GM18870 (cell line): ENCODE results near the gene SYNGR3.
"Not testable (repeated sequence)": the region's sequence is repeated elsewhere in the genome, so short reads cannot be mapped to it uniquely, and the experiment has no call there.

ENCODE experiments used
- ATAC-seq: cut with Tn5 transposase; IDR thresholded peaks from one replicate; pipeline ENCODE4 v1.9.1; 2021; ENCODE audit warnings: moderate library complexity; ENCODE audit not compliant: unreplicated experiment

The SYNGR3 gene

DNA sequence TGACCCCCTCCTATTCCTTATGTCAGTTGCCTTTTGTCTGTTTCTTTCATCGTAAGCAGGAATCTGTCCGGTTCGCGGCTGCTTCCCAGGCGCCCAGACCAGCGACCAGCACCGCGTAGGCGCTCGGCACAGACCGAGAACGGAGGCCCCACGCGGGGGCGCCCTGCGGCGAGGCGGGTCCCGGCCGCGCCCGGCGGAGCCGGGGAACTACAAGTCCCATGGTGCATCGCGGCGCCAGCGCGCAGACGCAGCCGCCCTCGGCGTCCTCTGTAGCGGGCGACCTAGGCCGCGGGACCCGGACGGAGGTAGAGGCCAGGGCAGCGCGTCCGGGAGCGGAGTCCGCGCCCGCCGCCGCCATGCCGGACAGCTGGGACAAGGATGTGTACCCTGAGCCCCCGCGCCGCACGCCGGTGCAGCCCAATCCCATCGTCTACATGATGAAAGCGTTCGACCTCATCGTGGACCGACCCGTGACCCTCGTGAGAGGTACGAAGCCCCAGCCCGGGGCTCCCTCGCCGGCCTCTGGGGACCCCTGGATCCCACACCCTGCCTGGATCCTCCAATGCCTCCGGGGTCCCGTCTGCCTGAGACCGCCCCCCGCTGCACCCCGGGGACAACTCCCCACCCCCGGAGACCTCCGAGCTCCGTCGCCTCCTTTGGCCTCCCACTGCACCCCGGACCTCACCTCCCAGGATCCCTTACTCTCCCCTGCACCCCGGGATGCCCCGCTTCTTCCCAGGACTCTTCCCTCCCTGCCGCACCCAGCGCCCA, 30.3 kb upstream of the SYNGR3 start, which contains the start of gene NDUFB10:
NDUFB10 (plus strand) TSS at position 270 of the 771 bp plus-strand sequence; CDS start at position 357, 87 bp downstream.
- peak; percentile 41 for ATAC-seq

DNA sequence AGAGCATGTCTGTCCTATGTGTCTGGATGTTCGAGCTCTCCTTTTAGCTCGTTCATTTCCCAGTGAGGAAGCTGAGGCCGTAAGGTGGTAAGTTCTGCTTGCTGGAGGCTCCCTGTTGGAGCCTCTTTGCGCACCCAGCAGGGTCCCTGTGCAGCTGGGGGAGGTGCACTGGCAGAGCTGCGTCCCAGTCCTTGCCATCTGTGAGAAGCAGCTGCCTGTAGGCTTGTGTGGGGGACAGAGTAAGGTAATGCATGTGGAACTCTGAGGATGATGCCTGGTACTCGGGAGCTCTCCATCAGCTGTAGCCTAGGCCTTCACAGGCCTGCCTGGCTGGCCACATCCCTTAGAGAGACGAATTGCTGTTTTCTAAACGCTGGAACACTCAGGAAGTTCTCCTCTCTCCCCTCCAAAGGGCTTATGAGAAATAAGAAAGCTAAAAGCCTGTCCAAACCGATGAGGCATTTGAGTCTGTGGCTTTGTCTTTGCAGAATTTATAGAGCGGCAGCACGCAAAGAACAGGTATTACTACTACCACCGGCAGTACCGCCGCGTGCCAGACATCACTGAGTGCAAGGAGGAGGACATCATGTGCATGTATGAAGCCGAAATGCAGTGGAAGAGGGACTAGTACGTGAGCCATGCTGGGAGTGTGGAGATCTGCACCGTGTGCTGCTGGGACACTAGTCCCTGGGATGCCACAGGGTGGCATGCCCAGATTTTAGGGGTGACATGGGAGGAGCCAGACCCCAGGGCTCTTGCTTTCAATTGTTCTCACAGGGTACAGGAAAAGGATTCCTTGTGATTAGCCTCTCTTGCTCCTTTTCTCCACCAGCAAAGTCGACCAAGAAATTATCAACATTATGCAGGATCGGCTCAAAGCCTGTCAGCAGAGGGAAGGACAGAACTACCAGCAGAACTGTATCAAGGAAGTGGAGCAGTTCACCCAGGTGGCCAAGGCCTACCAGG, 28.8 kb upstream of the SYNGR3 start:
- no peak for ATAC-seq

DNA sequence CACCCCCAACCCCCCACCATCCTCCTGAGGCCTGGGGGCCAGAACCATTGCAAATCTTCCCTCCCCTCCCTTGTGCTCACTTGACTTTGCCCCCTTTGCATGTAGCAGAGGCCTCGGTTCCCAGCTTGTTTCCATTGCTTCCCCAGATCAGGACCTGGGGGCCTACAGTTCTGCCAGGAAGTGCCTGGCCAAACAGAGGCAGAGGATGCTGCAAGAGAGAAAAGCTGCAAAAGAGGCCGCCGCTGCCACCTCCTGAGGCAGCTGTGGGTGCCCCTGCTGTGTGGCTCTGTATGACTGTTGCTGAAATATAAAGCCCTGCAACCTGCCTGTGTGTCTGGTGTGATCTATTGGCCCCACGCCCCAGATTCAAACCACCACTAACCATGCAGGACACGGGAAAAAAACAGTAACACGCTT, 28.1 kb upstream of the SYNGR3 start:
- ATAC-seq: no peak

DNA sequence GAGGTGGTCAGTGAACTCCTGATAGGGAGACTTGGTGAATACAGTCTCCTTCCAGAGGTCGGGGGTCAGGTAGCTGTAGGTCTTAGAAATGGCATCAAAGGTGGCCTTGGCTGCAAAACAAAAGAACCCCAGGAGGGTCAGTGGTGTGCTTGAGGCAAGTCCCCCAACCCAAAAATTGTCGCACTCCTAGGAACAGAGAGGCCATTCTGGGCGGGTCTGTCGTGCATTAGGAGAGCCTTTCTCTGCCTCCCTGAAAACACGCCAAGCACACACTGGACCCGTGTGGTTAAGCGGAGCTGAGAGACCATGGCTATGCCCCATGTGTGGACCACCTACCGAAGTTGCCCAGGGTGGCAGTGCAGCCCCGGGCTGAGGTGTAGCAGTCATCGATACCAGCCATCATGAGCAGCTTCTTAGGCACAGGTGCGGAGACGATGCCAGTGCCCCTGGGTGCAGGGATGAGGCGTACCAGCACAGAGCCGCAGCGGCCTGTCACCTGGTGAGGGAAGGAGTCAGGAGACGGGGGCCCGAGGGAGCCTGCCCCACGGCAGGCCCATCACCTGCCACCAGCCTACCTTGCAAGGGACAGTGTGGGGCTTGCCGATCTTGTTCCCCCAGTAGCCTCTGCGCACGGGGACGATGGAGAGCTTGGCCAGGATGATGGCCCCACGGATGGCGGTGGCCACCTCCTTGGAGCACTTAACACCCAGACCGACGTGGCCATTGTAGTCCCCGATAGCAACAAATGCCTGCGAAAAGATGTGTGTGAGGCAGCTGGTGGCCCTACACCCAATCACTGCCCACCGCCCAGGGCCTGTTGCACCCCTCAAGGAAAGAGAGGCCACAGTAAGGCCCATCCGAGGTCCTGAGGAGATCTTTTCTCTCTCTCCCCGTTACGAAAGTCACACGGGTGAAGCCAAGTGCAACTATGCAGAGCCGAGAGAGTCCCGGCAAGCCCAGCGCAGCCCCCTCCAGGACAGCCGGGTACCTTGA, 27.3 kb upstream of the SYNGR3 start:
- not testable (repeated sequence) for ATAC-seq

DNA sequence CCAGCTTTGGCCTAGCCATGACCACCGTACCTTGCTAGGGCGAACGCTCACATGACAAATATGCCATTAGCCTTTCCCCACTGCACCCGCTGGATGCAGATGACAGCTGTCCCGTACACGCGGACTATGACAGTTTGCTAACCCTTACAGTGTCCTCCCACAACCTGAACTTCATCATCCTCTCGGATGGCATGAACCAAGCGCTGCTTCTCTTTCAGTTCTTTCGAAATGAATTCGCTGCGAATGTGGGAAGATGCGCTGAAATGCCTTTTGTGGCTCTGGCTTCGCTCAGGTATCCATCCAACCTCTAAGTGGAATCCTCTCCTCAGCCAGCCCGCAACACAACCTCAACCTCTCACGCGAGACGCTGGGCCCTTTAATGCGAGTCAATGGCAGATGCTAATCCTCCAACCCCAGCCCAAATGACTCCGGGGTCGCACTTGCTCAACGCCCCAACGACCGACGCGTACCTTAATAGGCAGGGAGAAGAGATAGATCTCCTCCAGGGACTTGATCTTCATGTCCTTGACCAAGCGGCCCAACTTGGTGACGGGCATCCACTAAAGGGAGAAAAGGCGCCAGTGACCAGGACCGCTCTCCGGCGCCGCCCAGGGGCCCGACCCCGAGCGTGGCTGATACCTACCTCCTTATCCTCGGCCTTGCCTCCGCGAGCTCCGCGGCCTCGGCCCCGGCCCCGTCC, 25.8 kb upstream of the SYNGR3 start:
- no peak for ATAC-seq

DNA sequence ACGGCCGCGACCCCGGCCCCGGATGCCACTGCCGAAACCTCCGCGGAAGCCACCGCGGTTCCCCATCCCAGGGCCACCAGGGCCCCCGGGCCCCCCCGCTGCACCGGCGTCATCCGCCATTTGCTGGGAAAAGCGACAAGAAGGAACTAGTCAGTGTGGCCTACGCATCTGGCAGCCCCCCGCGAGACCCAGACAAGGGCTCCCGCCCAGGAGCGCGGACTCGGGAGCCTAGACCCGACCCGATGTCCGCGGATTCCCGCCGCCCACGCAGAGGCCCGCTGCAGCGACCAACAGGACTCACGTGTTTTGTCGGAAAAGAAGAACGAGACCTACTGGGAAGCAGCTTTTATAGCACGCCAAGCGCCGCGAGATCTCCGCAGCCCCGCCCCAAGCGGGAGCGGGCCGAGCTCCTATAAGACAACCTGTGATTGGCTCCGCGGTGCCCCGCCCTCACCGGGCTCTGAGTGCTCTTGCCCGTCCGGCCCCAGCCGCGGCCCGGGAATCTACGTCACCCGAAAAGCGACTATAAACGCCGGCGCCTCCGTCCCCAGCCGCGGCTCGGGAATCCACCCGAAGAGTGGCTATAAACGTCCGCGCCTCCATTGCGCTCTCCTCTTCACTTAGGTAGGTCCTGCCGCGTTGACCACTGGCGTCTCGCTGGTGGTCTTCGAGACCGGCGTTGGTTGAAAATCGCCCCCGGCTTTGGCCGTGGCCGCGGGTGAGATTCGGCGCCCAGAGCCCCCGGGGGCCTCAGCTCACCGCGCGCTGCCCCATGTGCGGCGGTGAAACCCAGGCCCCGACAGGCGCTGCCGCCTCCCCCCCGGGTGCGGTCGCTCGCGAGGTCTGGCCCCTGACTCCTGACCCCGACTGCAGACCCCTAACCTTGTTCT, 25.0 kb upstream of the SYNGR3 start, which contains the start of gene RPS2:
RPS2 (minus strand) TSS at position 321 of the 890 bp plus-strand sequence; CDS start at position 120, 201 bp downstream.
- peak; percentile 79 for ATAC-seq

DNA sequence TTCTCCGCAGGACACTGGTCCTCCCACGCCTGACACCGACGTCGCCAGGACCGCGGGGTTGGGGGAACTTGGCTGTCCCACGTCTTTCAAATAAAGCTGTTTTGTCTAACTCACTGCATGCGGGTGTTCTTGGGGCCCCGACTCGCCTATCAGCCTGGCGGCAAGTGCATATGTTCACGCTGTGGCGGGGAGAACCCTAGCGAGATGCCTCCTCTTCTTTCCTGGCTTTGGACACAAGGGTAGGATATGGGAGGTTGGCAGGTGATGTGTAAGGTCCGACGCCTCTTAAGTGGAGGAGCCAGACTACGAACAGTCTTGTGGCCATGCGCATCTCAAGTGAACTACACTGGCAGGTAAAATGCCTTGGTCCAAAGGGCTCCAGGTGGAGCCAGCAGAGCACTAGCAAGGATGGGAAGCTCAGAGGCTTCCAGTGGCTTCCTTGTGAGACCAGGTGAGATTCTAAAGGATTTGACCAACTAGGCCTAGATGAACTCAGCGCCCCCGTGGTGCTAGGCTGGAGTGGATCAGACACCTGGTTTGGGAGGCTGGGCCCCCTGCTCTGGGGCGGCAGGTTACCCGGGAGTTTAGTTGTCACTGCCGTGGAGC, 24.3 kb upstream of the SYNGR3 start:
- ATAC-seq: no peak

DNA sequence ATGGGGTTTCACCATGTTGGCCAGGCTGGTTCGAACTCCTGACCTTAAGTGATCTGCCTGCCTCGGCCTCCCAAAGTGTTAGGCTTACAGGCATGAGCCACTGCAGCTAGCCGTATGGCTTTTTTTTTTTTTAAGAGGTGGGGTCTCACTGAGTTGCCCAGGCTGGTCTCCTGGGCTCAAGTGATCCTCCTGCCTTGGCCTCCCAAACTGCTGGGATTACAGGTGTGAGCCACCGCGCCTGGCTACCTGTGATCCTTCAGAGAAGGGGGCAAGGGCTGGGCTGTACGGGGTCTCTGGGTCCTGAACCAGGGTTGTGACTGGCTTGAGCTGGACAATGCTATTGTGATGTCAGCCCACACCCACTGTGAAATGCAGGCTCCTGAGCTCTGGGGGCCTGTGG, 23.3 kb upstream of the SYNGR3 start, which contains the start of gene RNF151:
RNF151 (plus strand) TSS at position 397 of the 400 bp plus-strand sequence. CDS start 26 bp downstream, outside the sequence.
- no peak for ATAC-seq

DNA sequence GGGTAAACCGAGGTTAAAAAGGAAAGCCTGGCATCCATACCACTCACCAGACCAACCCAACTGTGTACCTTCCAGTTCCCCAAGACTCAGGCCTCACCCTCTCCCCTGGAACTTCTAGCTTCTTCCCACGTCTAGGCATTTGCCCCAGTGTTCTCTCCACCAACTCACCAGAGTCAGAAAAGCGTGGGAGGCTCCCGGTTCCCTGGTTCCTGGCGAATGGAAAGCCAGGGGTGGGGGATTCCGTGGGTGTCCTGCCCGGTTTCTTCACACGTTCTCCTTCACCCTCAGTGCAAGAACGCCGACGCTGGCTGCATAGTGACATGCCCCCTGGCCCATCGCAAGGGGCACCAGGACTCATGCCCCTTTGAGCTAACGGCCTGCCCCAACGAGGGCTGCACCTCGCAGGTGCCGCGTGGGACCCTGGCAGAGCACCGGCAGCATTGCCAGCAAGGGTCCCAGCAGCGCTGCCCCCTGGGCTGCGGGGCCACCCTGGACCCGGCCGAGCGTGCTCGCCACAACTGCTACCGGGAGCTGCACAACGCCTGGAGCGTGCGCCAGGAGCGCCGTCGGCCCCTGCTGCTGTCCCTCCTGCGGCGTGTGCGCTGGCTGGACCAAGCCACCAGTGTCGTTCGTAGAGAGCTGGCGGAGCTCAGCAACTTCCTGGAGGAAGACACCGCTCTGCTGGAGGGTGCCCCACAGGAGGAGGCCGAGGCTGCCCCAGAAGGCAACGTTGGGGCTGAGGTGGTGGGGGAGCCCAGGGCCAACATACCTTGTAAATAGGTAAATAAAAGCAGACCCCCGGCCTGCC, 21.4 kb upstream of the SYNGR3 start:
- ATAC-seq: no peak

DNA sequence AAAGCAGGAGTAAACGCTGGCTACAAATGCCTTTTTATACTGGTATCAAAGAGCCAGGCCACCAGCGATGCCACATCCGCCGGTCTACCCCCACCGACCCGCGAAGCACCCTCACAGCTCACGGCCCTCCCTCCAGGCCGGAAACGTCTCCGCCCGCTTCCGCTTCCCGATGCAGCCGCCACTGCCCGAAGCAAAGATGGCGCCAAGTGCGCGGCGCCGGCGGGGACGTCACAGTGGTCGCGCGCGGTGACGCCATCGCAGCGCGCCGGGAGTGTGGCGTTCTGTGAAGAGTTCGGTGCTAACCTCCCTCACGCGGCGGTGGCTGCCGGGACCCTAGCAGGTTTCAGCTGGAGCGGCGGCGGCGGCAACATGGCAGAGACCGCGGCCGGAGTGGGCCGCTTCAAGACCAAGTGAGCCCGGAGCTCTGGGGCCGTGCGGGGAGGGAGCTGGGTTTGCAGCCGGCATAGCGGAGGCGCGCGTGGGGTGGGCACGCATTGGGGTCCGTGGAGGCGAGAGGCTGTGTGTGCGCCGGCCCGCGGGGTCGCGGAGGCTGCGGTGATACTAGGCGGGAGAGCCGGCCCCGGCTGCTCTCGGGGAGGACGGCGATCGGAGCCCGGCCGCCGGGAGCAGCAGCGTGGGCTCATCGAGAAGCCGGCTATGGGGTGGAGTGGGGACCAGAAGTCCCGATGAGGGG, 17.8 kb upstream of the SYNGR3 start, which contains the start of gene TBL3:
TBL3 (plus strand) TSS at position 258 of the 694 bp plus-strand sequence; CDS start at position 370, 112 bp downstream.
- peak; percentile 43 for ATAC-seq

DNA sequence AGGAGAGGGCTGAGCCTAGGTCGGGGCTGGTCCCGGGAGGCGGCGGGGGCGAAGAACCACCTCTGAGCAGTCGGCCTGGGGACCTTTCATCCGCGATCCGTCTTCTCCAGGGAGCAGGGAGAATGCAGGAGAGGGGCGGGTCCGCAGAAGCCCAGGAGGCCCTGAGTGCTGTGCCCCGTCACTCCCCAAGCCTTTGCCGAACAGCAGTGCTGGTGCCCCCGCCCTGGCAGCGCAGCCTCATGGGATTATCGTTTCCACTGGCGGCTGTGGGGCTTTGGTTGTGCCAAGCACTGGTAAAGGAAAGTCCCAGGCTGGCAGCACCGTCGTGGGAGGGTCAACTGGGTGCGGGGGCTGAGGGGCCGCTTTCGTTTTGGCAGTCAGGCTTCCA, 17.3 kb upstream of the SYNGR3 start:
- ATAC-seq: no peak

DNA sequence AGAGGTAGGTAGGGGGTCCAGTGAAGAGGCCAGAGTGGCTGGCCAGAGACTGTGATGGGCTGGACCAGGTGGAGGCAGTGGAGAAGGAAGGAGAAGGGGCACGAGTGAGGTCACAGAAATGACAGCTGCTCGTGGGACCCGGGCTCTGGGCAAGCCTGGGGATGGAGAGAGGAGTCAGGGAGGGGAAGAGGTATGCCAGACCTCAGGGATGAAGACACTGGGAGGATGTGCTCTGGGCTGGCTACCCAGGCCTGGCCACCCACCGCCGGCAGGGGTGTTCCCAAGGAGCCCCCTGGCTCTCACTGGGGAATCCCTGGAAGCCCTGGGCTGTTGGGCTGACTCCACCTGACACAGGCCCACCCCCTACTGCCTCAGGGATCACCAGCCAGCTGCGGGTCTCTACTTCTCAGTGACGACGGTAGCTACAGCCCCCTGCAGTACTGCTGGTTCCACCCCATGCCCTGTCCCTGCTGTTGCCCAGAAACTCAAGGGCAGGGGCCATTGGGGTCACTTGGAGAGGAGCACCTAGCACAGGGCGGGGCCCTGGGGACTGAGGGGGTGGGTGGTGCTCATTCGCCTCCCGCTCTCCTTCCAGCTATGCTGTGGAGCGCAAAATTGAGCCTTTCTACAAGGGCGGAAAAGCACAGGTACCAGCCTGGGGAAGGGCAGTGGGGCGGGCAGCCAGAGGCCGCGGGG, 16.2 kb upstream of the SYNGR3 start:
- ATAC-seq: no peak

DNA sequence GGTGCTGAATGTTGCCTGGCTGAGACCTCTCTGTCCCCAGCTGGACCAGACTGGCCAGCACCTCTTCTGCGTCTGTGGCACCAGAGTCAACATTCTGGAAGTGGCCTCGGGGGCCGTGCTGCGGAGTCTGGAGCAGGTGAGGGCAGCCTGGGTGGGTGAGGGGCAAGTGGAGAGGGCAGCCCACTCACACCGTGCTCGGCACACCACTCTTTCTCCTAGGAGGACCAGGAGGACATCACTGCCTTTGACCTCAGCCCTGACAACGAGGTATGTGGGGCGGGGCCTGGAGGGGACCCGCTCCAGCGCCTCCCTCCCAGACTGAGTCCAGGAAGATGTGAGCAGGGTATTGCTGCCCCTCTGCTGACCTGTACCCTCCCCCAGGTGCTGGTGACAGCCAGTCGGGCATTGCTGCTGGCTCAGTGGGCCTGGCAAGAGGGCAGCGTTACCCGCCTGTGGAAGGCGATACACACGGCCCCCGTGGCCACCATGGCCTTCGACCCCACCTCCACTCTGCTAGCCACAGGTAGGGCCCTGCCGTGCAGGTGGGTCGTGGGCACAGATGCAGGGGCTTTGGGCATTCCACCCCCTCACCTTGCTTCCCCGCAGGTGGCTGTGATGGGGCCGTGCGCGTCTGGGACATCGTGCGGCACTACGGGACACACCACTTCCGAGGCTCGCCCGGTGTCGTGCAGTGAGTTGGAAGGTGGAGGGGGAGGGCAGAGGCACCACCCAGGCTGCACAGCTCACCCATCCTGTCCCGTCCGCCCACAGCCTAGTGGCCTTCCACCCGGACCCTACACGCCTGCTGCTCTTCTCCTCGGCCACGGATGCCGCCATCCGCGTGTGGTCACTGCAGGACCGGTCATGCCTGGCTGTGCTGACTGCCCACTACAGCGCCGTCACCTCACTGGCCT, 15.4 kb upstream of the SYNGR3 start:
- ATAC-seq: no peak

DNA sequence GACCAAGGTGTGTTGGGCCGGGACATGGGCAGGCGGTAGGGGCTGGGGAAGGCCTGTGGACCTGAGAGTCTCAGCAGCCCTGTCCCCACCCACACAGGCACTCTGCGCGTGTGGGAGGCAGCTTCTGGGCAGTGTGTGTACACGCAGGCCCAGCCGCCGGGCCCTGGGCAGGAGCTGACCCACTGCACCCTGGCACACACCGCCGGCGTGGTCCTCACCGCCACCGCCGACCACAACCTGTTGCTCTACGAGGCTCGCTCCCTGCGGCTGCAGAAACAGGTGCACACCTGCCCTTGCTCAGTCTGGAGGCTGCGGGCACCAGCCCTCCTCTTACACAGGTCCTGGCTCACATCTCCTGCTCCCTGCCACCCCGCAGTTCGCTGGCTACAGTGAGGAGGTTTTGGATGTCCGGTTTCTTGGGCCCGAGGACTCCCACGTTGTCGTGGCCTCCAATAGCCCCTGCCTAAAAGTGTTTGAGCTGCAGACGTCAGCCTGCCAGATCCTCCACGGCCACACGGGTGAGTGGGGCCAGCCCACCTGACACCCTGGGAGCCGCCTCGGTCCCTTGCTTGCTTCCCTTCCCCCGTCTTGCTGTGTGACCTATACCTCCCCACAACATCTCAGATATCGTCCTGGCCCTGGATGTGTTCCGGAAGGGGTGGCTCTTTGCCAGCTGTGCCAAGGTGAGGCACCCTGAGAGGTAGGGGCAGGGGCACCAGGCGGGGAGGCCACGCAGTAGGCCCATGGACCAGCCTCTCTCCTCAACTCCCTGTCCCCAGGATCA, 14.1 kb upstream of the SYNGR3 start:
- ATAC-seq: no peak
